K562 (cell line): ENCODE data around the gene PACC1. TPM values are rescaled to one million over a fixed set of nuclear protein-coding genes. Genes with fewer than 3 reads are reported as not detected.

ENCODE experiments used
- ATAC-seq: fragments of 200-7000 bp; cut with Tn5 transposase; 3 replicates; pipeline ENCODE4 v1.9.1; 2020; ENCODE audit warnings: moderate library complexity
- BruUV-seq: library from RNA; stranded (reverse); fragments of 400-500 nt; replicated peaks from 2 replicates; lab custom pipeline; 2021; lab: Mats Ljungman, UMichigan
- CTCF ChIA-PET: fragments of 300-600 bp; formaldehyde crosslinking; extraction: SDS; loops from one replicate; lab custom pipeline; 2021; ENCODE audit warnings: low intra/inter-chr PET ratio; lab: Yijun Ruan, JAX
- POLR2A ChIA-PET: fragments of 300-600, 350-650 bp; sonication (Branson Sonifier 250); formaldehyde crosslinking; extraction: SDS; loops from one replicate; lab custom pipeline; 2021; ENCODE audit warnings: antibody characterized with exemption, inconsistent platforms; lab: Yijun Ruan, JAX
- DNase-seq, 4 experiments: peaks; one replicate each; pipeline versions ENCODE4 v3.0.0 to v3.0.0-alpha.2; 2011 to 2018; ENCODE audit warnings: low spot score in 3 of 4, mixed read lengths in 3 of 4; ENCODE audit errors: extremely low read depth in 1 of 4
- FAIRE-seq: peaks from 2 replicates; lab custom pipeline; 2011; peaks lifted over from hg19 to GRCh38; lab: Jason Lieb, UNC
- H2AFZ ChIP-seq: 2 replicates; pipeline ENCODE4 v1.6.0; 2011; ENCODE audit warnings: low read depth, low read length, control low read depth, inconsistent platforms
- H3K27ac ChIP-seq: fragments of 200-600 bp; 3 replicates; pipeline ENCODE4 v1.8.0; 2011; ENCODE audit warnings: low read depth, mild to moderate bottlenecking, control low read depth, inconsistent platforms, low read length, moderate library complexity, mixed read lengths; ENCODE audit errors: extremely low read depth
- H3K27me3 ChIP-seq, 2 experiments: fragments of 300-600 bp in 1 of 2; 2 replicates in 1 of 2; 3 replicates in 1 of 2; pipeline versions ENCODE4 v1.6.0 to v1.8.0; 2011; ENCODE audit warnings: inconsistent platforms in 2 of 2, low read length in 2 of 2, mild to moderate bottlenecking in 1 of 2, mixed read lengths in 1 of 2, moderate library complexity in 1 of 2; ENCODE audit not compliant: control insufficient read depth in 2 of 2, insufficient read depth in 2 of 2
- H3K36me3 ChIP-seq: fragments of 300-600 bp; 3 replicates; pipeline ENCODE4 v1.8.0; 2011; ENCODE audit warnings: mild to moderate bottlenecking, low read length, inconsistent platforms; ENCODE audit not compliant: control insufficient read depth, insufficient read depth
- H3K4me1 ChIP-seq, 2 experiments: fragments of 200-600 bp in 1 of 2; replicated peaks in 1 of 2; 2 replicates in 1 of 2; 3 replicates in 1 of 2; pipeline versions ENCODE4 v1.5.1 to v1.8.0; 2011; ENCODE audit warnings: inconsistent platforms in 2 of 2, low read length in 2 of 2, mild to moderate bottlenecking in 1 of 2, mixed read lengths in 1 of 2, moderate library complexity in 1 of 2; ENCODE audit not compliant: control insufficient read depth in 2 of 2, insufficient read depth in 2 of 2
- H3K4me2 ChIP-seq: 2 replicates; pipeline ENCODE4 v1.6.1; 2011; ENCODE audit warnings: low read length, control low read depth, inconsistent platforms, mixed read lengths; ENCODE audit not compliant: insufficient read depth
- H3K4me3 ChIP-seq: fragments of 200-600 bp; sonication (generic), shearing (Covaris generic); 2 replicates; pipeline ENCODE4 v1.5.1; 2016; ENCODE audit warnings: control low read depth, inconsistent platforms
- H3K79me2 ChIP-seq: fragments of 200-600 bp; 3 replicates; pipeline ENCODE4 v1.8.0; 2011; ENCODE audit warnings: low read length, inconsistent platforms; ENCODE audit not compliant: control insufficient read depth, insufficient read depth
- H3K9ac ChIP-seq, 2 experiments: 2 replicates each; pipeline versions ENCODE4 v1.6.0 to v1.6.1; 2011; ENCODE audit warnings: low read depth in 2 of 2, low read length in 2 of 2, control low read depth in 1 of 2, inconsistent platforms in 1 of 2, mild to moderate bottlenecking in 1 of 2, mixed read lengths in 1 of 2; ENCODE audit not compliant: insufficient read depth in 1 of 2
- H3K9me1 ChIP-seq: one replicate; pipeline ENCODE4 v1.6.0; 2011; ENCODE audit warnings: inconsistent platforms, mild to moderate bottlenecking, low read length, moderate library complexity; ENCODE audit not compliant: control insufficient read depth, insufficient read depth
- H3K9me3 ChIP-seq: replicated peaks from 2 replicates; pipeline ENCODE4 v1.5.1; 2011; ENCODE audit warnings: low read depth, low read length, inconsistent platforms; ENCODE audit not compliant: control insufficient read depth, insufficient read depth
- H4K20me1 ChIP-seq: replicated peaks from 2 replicates; pipeline ENCODE4 v1.6.1; 2011; ENCODE audit warnings: low read length, inconsistent platforms, mixed read lengths; ENCODE audit not compliant: control insufficient read depth, insufficient read depth
- KHSRP ChIP-seq: fragments of 450-650 bp; IDR thresholded peaks from 2 replicates; pipeline ENCODE4 v1.6.1; 2017
- PHF8 ChIP-seq: fragments of 200-600 bp; sonication (generic); IDR thresholded peaks from 2 replicates; pipeline ENCODE4 v1.6.1; 2012; ENCODE audit warnings: mixed run types, mild to moderate bottlenecking, inconsistent platforms, low read length, moderate library complexity, borderline replicate concordance
- ZNF274 ChIP-seq: IDR thresholded peaks from 2 replicates; pipeline ENCODE4 v1.6.1; 2011; ENCODE audit warnings: low read depth, mild to moderate bottlenecking, low read length, moderate library complexity, borderline replicate concordance
- WGBS: fragments of 100-300 bp; shearing (Covaris generic); methylation state at CpG from one replicate; pipeline ENCODE4 v1.1.6; 2016; ENCODE audit warnings: low coverage, mixed read lengths; ENCODE audit not compliant: insufficient coverage; ENCODE audit errors: missing lambda C conversion rate; 5-methylcytosine and 5-hydroxymethylcytosine counted together
- in situ Hi-C: fragments of 300-500 bp; cut with MboI; formaldehyde crosslinking; loops from 4 replicates; pipeline ENCODE4 v1.15.0; 2018; ENCODE audit warnings: inconsistent platforms, mixed read lengths
- intact Hi-C: fragments of 100-400 bp; cut with micrococcal nuclease; formaldehyde crosslinking; loops from 2 replicates; pipeline ENCODE4 v1.14.2; 2022
- polyA plus RNA-seq, 8 experiments: library from polyadenylated mRNA; depleted of rRNA in 4 of 8; stranded (reverse) in 5 of 8; unstranded in 3 of 8; fragments of >200 nt; fragmentation: Nextera tagmentation in 2 of 8; fragmentation: Illumina TruSeq in 1 of 8; extraction: Ambion mirVana in 2 of 8; extraction: Trizol in 1 of 8; gene quantifications; 2 replicates each; pipeline versions ENCODE4 v1.2.1 to v1.2.3, GENCODE V29; 2011 to 2014; ENCODE audit warnings: inconsistent platforms in 1 of 8, missing spikeins in 1 of 8
- total RNA-seq, 7 experiments: library from RNA; depleted of rRNA in 6 of 7; stranded (reverse); fragments of >200 nt in 6 of 7; fragmentation: Illumina TruSeq in 2 of 7; extraction: Trizol in 2 of 7; gene quantifications; 2 replicates each; pipeline versions ENCODE4 v1.2.1 to v1.2.3, GENCODE V29; 2011 to 2021; ENCODE audit warnings: low replicate concordance in 1 of 7
- TF ChIP-seq, protein P1 (sequence below): IDR thresholded peaks from 3 replicates; pipeline ENCODE4 v1.6.1; 2011; ENCODE audit warnings: borderline replicate concordance, mild to moderate bottlenecking; ENCODE audit not compliant: insufficient read length, insufficient read depth

Gene PACC1
- total and polyA plus RNA-seq, 9 of the 15 experiments (the other 6 are each of a cell fraction or from before 2014, with no cell fraction given), result 7.1 to 19.3 (median 14.9) TPM

DNA sequence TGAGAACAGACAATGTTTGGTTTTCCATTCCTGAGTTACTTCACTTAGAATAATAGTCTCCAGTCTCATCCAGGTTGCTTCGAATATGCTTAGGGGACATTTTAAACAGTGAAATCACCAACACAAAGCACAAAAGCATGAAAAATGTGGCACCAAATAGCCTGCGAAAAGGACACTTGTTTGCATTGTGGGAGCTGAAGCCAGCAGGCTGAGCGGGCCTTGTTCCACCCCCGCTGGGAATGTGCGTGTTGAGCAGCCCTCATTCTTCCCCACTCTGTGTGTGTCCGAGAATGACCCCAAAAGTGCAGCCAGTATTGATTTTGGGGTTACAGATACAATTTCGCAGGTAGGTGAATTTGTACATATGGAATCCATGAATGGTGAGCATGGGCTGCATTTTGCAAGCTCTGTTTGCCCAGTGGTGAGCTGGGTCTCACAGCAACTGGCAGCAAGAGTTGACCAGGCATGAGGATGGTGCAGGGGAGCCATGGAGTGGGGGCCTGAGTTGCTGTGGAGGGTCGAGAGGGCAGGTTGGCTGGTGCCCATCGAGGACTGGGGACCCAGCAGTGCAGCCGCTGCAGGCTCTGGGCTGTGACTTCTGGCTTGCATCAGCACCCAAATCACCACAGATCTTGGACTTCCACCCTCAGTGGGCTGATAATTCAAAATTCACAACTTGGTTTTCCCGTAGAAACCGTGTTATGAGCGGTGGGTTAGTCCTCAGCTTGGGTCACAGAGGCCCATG lies 47.4 kb upstream of the PACC1 start:
- ATAC-seq (no peak), FAIRE-seq (no peak), DNase-seq (no peak)
- Histone ChIP-seq H3K9me1 (peaks cover 2% of the 10 kb centered on the region), H3K79me2 (no peaks in the 10 kb centered on the region), H3K9ac (no peak overlapping the region), H3K4me3 (no peak overlapping the region), H3K27ac (no peak overlapping the region), H2AFZ (no peak overlapping the region), H4K20me1 (no peaks in the 10 kb centered on the region), H3K9me3 (peaks cover 4% of the 10 kb centered on the region), H3K27me3 (peaks cover 10 to 41% of the 10 kb centered on the region in 2 experiments; a peak in 3 of 5 replicates), H3K36me3 (no peaks in the 10 kb centered on the region), H3K4me2 (no peak overlapping the region), H3K4me1 (peaks cover 0 to 10% of the 10 kb centered on the region in 2 experiments; a peak in 2 of 5 replicates)
- WGBS, result 8% methylated on average over 13 of the region's 13 CpGs
- in situ Hi-C loops (loop anchor here (10.0 kb wide), 1 partner anchor 523 kb away; no protein-coding TSS in a partner anchor), intact Hi-C loops (no loop called here)
- BruUV-seq, result no TSS peak
- ChIA-PET CTCF (no interaction called here), POLR2A (interaction anchor here (0.6 kb wide), 1 partner anchor 88 kb away, joined by 3 read pairs; no protein-coding TSS in a partner anchor)
- no peak for TF ChIP-seq PHF8
- TF ChIP-seq, protein P1, sequence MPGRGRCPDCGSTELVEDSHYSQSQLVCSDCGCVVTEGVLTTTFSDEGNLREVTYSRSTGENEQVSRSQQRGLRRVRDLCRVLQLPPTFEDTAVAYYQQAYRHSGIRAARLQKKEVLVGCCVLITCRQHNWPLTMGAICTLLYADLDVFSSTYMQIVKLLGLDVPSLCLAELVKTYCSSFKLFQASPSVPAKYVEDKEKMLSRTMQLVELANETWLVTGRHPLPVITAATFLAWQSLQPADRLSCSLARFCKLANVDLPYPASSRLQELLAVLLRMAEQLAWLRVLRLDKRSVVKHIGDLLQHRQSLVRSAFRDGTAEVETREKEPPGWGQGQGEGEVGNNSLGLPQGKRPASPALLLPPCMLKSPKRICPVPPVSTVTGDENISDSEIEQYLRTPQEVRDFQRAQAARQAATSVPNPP, result no peak
- TF ChIP-seq KHSRP, result no peak
- no peak for TF ChIP-seq ZNF274
